Measurements from ENCODE around the gene PPARD. TPM values are rescaled to one million over a fixed set of nuclear protein-coding genes. Genes with fewer than 3 reads are reported as not detected.

The PPARD gene
- total and polyA plus RNA-seq, 2 of the 13 experiments (the other 11 are each of a cell fraction or from before 2014, with no cell fraction given), result 6.1 to 13.3 TPM

DNA sequence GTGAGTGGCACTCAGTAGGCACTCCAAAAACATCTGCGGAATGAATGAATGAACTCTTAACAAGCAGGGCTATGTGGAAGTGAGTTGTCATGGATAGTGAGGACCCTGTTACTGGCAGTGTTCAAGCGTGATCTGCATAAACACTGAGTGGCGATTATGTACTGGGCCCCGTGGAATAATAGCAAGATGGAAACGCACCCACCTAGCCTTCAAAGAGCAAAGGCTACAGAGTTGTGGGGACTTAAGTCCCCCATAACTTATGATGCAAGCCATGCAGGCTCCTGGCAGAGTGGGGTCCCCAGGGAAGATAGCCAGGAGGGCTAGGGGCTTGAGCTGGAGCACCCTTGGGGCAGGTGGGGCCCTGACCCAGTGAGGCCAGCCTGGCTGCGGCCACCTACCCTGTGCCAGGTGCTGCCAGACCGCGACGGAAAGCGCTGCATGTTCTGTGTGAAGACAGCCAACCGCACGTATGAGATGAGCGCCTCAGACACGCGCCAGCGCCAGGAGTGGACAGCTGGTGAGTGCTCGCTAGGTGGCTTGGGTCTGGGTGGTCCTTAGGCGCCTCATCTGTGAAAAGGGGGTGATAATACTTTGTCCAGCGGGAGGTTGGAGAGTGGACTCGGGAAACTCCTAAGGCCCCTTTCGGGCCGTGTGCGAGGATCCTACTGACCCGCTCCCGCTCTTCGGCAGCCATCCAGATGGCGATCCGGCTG lies 24.7 kb upstream of the PPARD start (continued):
- TF ChIP-seq, protein P1, sequence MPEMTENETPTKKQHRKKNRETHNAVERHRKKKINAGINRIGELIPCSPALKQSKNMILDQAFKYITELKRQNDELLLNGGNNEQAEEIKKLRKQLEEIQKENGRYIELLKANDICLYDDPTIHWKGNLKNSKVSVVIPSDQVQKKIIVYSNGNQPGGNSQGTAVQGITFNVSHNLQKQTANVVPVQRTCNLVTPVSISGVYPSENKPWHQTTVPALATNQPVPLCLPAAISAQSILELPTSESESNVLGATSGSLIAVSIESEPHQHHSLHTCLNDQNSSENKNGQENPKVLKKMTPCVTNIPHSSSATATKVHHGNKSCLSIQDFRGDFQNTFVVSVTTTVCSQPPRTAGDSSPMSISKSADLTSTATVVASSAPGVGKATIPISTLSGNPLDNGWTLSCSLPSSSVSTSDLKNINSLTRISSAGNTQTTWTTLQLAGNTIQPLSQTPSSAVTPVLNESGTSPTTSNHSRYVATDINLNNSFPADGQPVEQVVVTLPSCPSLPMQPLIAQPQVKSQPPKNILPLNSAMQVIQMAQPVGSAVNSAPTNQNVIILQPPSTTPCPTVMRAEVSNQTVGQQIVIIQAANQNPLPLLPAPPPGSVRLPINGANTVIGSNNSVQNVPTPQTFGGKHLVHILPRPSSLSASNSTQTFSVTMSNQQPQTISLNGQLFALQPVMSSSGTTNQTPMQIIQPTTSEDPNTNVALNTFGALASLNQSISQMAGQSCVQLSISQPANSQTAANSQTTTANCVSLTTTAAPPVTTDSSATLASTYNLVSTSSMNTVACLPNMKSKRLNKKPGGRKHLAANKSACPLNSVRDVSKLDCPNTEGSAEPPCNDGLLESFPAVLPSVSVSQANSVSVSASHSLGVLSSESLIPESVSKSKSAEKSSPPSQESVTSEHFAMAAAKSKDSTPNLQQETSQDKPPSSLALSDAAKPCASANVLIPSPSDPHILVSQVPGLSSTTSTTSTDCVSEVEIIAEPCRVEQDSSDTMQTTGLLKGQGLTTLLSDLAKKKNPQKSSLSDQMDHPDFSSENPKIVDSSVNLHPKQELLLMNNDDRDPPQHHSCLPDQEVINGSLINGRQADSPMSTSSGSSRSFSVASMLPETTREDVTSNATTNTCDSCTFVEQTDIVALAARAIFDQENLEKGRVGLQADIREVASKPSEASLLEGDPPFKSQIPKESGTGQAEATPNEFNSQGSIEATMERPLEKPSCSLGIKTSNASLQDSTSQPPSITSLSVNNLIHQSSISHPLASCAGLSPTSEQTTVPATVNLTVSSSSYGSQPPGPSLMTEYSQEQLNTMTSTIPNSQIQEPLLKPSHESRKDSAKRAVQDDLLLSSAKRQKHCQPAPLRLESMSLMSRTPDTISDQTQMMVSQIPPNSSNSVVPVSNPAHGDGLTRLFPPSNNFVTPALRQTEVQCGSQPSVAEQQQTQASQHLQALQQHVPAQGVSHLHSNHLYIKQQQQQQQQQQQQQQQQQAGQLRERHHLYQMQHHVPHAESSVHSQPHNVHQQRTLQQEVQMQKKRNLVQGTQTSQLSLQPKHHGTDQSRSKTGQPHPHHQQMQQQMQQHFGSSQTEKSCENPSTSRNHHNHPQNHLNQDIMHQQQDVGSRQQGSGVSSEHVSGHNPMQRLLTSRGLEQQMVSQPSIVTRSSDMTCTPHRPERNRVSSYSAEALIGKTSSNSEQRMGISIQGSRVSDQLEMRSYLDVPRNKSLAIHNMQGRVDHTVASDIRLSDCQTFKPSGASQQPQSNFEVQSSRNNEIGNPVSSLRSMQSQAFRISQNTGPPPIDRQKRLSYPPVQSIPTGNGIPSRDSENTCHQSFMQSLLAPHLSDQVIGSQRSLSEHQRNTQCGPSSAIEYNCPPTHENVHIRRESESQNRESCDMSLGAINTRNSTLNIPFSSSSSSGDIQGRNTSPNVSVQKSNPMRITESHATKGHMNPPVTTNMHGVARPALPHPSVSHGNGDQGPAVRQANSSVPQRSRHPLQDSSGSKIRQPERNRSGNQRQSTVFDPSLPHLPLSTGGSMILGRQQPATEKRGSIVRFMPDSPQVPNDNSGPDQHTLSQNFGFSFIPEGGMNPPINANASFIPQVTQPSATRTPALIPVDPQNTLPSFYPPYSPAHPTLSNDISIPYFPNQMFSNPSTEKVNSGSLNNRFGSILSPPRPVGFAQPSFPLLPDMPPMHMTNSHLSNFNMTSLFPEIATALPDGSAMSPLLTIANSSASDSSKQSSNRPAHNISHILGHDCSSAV (CRISPR knock-in tag; IDR thresholded peaks at IDR 0.05; ENCODE audit: borderline replicate concordance), result no peak; the same call in 1 of the 2 replicates
- TF ChIP-seq ZNF616 (CRISPR knock-in tag; IDR thresholded peaks at IDR 0.05; ENCODE audit: low read depth), result no peak
- TF ChIP-seq PRDM10 (CRISPR knock-in tag; IDR thresholded peaks at IDR 0.05; ENCODE audit: low read depth), result no peak
- no peak for TF ChIP-seq TBP (CRISPR knock-in tag; IDR thresholded peaks at IDR 0.05)
- TF ChIP-seq SMARCE1 (IDR thresholded peaks at IDR 0.05; ENCODE audit: borderline replicate concordance), result no peak
- TF ChIP-seq ZBTB20 (CRISPR knock-in tag; IDR thresholded peaks at IDR 0.05; ENCODE audit: borderline replicate concordance, low read depth), result no peak
- TF ChIP-seq ZSCAN20 (CRISPR knock-in tag; IDR thresholded peaks at IDR 0.05; ENCODE audit: borderline replicate concordance), result no peak
- no peak for TF ChIP-seq SMARCC2 (IDR thresholded peaks at IDR 0.05)
- TF ChIP-seq, protein P2, sequence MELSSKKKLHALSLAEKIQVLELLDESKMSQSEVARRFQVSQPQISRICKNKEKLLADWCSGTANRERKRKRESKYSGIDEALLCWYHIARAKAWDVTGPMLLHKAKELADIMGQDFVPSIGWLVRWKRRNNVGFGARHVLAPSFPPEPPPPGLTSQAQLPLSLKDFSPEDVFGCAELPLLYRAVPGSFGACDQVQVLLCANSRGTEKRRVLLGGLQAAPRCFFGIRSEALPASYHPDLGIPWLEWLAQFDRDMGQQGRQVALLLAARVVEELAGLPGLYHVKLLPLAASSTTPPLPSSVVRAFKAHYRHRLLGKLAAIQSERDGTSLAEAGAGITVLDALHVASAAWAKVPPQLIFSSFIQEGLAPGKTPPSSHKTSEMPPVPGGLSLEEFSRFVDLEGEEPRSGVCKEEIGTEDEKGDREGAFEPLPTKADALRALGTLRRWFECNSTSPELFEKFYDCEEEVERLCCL (CRISPR knock-in tag; IDR thresholded peaks at IDR 0.05; ENCODE audit: borderline replicate concordance), result no peak
- no peak for TF ChIP-seq ZNF576 (CRISPR knock-in tag; IDR thresholded peaks at IDR 0.05)
- TF ChIP-seq ARNT2 (CRISPR knock-in tag; IDR thresholded peaks at IDR 0.05; ENCODE audit: low read depth), result no peak
- TF ChIP-seq CBFB (CRISPR knock-in tag; IDR thresholded peaks at IDR 0.05), result no peak; the same call in 1 of the 2 replicates
- no peak for TF ChIP-seq ISX (CRISPR knock-in tag; conservative IDR thresholded peaks at IDR 0.05)
- TF ChIP-seq HNRNPL (IDR thresholded peaks at IDR 0.05; ENCODE audit: low read depth, low read length), result no peak
- TF ChIP-seq KLF15 (CRISPR knock-in tag; IDR thresholded peaks at IDR 0.05; ENCODE audit: borderline replicate concordance), result no peak; the same call in 1 of the 2 replicates

Measured in HepG2 (cell line).